HFF-Myc (cell line): ENCODE results near the gene SYNJ2.

Experiments
- DNase-seq: peaks from one replicate; pipeline ENCODE4 v3.0.0-alpha.2; 2011; ENCODE audit warnings: low read depth; ENCODE audit errors: extremely low read depth
- H3K4me3 ChIP-seq: replicated peaks from 2 replicates; pipeline ENCODE4 v1.5.1; 2011; ENCODE audit warnings: low read depth, mild to moderate bottlenecking, control low read depth, low read length
- TF ChIP-seq, protein P1 (sequence below): IDR thresholded peaks from 2 replicates; pipeline ENCODE4 v1.5.1; 2012; ENCODE audit warnings: mild to moderate bottlenecking, low read depth, low read length, control low read depth; ENCODE audit errors: missing control alignments

SYNJ2 gene

GRCh38 chr6:158059108-158059507 is 77.4 kb downstream of the SYNJ2 start:
- DNase-seq = no peak
- H3K4me3 ChIP-seq = no peak overlapping the region
- TF ChIP-seq, protein P1, sequence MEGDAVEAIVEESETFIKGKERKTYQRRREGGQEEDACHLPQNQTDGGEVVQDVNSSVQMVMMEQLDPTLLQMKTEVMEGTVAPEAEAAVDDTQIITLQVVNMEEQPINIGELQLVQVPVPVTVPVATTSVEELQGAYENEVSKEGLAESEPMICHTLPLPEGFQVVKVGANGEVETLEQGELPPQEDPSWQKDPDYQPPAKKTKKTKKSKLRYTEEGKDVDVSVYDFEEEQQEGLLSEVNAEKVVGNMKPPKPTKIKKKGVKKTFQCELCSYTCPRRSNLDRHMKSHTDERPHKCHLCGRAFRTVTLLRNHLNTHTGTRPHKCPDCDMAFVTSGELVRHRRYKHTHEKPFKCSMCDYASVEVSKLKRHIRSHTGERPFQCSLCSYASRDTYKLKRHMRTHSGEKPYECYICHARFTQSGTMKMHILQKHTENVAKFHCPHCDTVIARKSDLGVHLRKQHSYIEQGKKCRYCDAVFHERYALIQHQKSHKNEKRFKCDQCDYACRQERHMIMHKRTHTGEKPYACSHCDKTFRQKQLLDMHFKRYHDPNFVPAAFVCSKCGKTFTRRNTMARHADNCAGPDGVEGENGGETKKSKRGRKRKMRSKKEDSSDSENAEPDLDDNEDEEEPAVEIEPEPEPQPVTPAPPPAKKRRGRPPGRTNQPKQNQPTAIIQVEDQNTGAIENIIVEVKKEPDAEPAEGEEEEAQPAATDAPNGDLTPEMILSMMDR = no peak

- no peak overlapping the region for H3K4me3 ChIP-seq
- no peak for DNase-seq
- TF ChIP-seq, protein P1 = no peak
These were observed 79.0 kb downstream of the SYNJ2 start for GRCh38 chr6:158060455-158061360.

DNA sequence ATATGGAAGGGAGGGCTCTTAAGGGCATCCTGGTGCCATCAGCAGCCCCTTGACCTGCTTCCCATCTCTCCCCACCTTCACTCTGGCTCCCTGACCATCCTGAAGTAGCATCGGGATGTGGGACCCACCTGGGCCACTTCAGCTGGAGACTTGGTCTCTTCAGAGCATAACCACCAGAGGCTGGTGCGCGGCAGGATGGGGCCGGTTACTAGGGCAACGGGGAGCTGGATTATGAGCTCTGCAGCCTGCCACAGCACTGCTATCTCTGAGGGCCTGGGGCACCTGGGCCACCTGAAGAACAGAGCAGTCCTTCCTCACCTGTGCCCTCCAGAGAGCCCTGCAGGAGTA is 79.7 kb downstream of the SYNJ2 start:
- TF ChIP-seq, protein P1 = no peak
- no peak for DNase-seq
- no peak overlapping the region for H3K4me3 ChIP-seq

DNA sequence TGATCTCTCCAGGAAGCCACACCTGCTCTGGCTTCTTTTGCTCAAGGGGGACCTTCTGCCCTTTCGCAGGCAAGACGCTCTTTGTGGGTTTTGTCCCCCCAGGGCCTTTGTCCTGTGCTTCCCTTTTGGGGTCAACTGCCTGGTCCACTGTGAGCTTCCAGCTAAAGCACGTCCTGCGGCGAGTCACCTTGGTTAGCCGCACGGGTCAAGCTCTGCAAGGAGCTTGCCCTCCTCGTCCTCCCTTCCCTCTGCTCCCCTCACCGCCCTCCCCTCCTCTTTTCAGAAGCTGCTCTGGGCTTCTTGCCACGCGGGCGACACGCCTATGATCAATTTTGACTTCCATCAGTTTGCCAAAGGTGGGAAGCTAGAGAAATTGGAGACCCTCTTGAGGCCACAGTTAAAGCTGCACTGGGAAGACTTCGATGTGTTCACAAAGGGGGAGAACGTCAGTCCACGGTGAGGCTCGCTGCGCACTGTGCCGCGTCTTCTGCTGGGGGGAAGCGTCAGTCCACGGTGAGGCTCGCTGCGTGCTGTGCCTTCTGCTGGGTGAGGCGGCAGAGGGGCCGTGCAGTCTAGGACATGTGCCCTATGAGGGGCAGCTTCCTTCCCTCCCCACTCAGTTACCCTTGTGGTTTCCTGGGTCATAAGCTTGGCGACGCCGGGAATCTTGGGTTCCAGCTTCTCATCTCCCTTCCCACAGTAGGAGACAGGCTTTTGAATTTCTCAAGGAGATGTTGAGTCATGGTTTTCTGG is 80.2 kb downstream of the SYNJ2 start:
- no peak overlapping the region for H3K4me3 ChIP-seq
- no peak for DNase-seq
- TF ChIP-seq, protein P1 = no peak

DNA sequence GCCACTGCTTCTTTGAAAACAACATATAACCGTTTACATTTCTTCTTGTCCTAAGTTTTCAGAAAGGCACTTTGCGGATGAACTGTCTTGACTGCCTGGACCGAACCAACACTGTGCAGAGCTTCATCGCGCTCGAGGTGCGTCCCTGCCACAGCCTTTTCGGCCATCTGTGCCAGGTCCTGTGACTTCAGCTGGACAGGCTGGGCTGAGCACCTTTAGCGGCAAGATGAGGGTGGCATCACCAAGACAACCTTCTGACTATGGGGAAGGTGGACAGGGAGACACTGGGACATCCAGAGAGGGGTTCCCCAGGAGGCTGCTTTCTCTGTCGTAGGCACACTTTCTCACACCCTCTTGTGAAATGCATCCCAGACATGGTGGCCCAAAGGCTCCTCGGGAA is 82.1 kb downstream of the SYNJ2 start:
- no peak overlapping the region for H3K4me3 ChIP-seq
- TF ChIP-seq, protein P1 = no peak
- no peak for DNase-seq

DNA sequence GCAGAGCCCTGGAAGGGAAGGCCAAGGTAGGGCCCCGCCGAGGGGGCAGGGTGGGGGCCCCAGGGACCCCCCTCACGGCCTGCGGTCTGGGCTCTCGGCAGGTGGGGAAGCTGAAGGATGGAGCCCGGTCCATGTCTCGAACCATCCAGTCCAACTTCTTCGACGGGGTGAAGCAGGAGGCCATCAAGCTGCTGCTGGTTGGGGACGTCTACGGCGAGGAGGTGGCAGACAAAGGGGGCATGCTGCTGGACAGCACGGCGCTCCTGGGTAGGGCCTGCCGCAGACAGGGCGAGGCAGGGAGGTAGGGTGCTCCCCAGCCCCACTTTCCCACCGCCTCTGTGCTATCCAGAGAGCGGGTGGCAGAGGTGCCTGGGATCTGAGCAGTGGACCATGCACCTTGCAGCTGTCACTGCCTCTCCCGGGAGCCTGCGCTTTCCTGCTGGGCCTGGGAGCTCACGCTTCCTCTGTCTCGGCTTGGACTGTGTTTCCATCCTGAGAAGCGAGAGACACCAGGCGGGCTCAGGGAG is 83.1 kb downstream of the SYNJ2 start:
- H3K4me3 ChIP-seq = no peak overlapping the region
- TF ChIP-seq, protein P1 = no peak
- DNase-seq = no peak
